KMS-11 (cell line): ENCODE results near the gene SUCO.

Experiments
- H2AFZ ChIP-seq: fragments of 200-600 bp; sonication (generic); 2 replicates; pipeline ENCODE4 v1.6.1; 2016; ENCODE audit warnings: antibody characterized with exemption, mixed run types, low read depth
- H3K27ac ChIP-seq: fragments of 200-600 bp; sonication (generic); 2 replicates; pipeline ENCODE4 v1.6.1; 2016; ENCODE audit warnings: mild to moderate bottlenecking, mixed run types
- H3K27me3 ChIP-seq: fragments of 200-600 bp; sonication (generic); 2 replicates; pipeline ENCODE4 v1.6.1; 2017; ENCODE audit warnings: mild to moderate bottlenecking, low read depth, mixed run types, moderate library complexity; ENCODE audit not compliant: insufficient read depth
- H3K36me3 ChIP-seq: fragments of 200-600 bp; sonication (generic); 2 replicates; pipeline ENCODE4 v1.6.1; 2017; ENCODE audit warnings: mild to moderate bottlenecking, mixed run types; ENCODE audit not compliant: insufficient read depth
- H3K4me1 ChIP-seq: fragments of 200-600 bp; sonication (generic); 2 replicates; pipeline ENCODE4 v1.6.1; 2016; ENCODE audit warnings: mild to moderate bottlenecking, low read depth, mixed run types; ENCODE audit not compliant: poor library complexity, severe bottlenecking
- H3K4me2 ChIP-seq: fragments of 200-600 bp; sonication (generic); 2 replicates; pipeline ENCODE4 v1.7.0; 2016; ENCODE audit warnings: mild to moderate bottlenecking, mixed run types
- H3K4me3 ChIP-seq: fragments of 200-600 bp; sonication (generic); IDR thresholded peaks from 2 replicates; pipeline ENCODE4 v1.6.1; 2017; ENCODE audit warnings: low read depth, low read length, mixed read lengths; ENCODE audit not compliant: insufficient read depth
- H3K79me2 ChIP-seq: fragments of 200-600 bp; sonication (generic); 2 replicates; pipeline ENCODE4 v1.6.1; 2016; ENCODE audit warnings: low read depth, mixed run types; ENCODE audit not compliant: insufficient read depth
- H3K9ac ChIP-seq: fragments of 200-600 bp; sonication (generic); 2 replicates; pipeline ENCODE4 v1.6.1; 2016; ENCODE audit warnings: mild to moderate bottlenecking, mixed run types
- H4K20me1 ChIP-seq: fragments of 200-600 bp; sonication (generic); 2 replicates; pipeline ENCODE4 v1.6.1; 2016; ENCODE audit warnings: mild to moderate bottlenecking, mixed run types; ENCODE audit not compliant: insufficient read depth
- CTCF ChIP-seq: fragments of 200-600 bp; sonication (generic); conservative IDR thresholded peaks from 2 replicates; pipeline ENCODE4 v1.6.1; 2017; ENCODE audit warnings: low read depth, mild to moderate bottlenecking, antibody characterized with exemption, low read length, moderate library complexity, mixed read lengths

The SUCO gene

GRCh38 chr1:172532700-172533512 is at the start of gene SUCO:
SUCO (plus strand) TSS chr1:172533150; CDS start chr1:172533436, 286 bp downstream.
- Histone ChIP-seq H3K27me3 (no peaks in the 10 kb centered on the region), H2AFZ (peak within 1 kb of the TSS; percentile 77), H4K20me1 (peaks cover 8% of the 10 kb centered on the region; the same call in 1 of the 2 replicates), H3K27ac (peak within 1 kb of the TSS; percentile 88), H3K79me2 (peaks cover 46% of the 10 kb centered on the region), H3K9ac (peak within 1 kb of the TSS; percentile 91), H3K4me1 (peaks cover 32% of the 10 kb centered on the region), H3K4me2 (peak within 1 kb of the TSS; percentile 79), H3K4me3 (peak within 1 kb of the TSS; percentile 97), H3K36me3 (no peaks in the 10 kb centered on the region)
- no peak for TF ChIP-seq CTCF

GRCh38 chr1:172483448-172483847 is 49.5 kb upstream of the SUCO start:
- Histone ChIP-seq H3K4me1 (no peaks in the 10 kb centered on the region), H3K27ac (no peak overlapping the region), H2AFZ (no peak overlapping the region), H3K9ac (no peak overlapping the region), H3K79me2 (no peaks in the 10 kb centered on the region), H3K4me2 (no peak overlapping the region), H3K27me3 (no peaks in the 10 kb centered on the region), H3K36me3 (no peaks in the 10 kb centered on the region), H3K4me3 (no peak overlapping the region), H4K20me1 (no peaks in the 10 kb centered on the region)
- no peak for TF ChIP-seq CTCF

- TF ChIP-seq CTCF, result no peak
Measured at GRCh38 chr1:172484252-172484651, 48.7 kb upstream of the SUCO start.

GRCh38 chr1:172485626-172486025 is 47.3 kb upstream of the SUCO start:
- Histone ChIP-seq H4K20me1 (no peaks in the 10 kb centered on the region), H3K4me3 (no peak overlapping the region), H2AFZ (no peak overlapping the region), H3K27me3 (no peaks in the 10 kb centered on the region), H3K36me3 (no peaks in the 10 kb centered on the region), H3K79me2 (no peaks in the 10 kb centered on the region), H3K9ac (no peak overlapping the region), H3K27ac (no peak overlapping the region), H3K4me2 (no peak overlapping the region), H3K4me1 (no peaks in the 10 kb centered on the region)
- no peak for TF ChIP-seq CTCF

More at GRCh38 chr1:172484252-172484651, 48.7 kb upstream of the SUCO start:
- Histone ChIP-seq H3K27me3 (no peaks in the 10 kb centered on the region), H3K4me3 (no peak overlapping the region), H4K20me1 (no peaks in the 10 kb centered on the region), H3K4me2 (no peak overlapping the region), H3K27ac (no peak overlapping the region), H3K4me1 (no peaks in the 10 kb centered on the region), H3K79me2 (no peaks in the 10 kb centered on the region), H2AFZ (no peak overlapping the region), H3K9ac (no peak overlapping the region), H3K36me3 (no peaks in the 10 kb centered on the region)
